Measurements from ENCODE around the gene RORB. TPM values are rescaled to one million over a fixed set of nuclear protein-coding genes. Genes with fewer than 3 reads are reported as not detected.
A peak's percentile ranks its signal among the peaks of the same experiment; 100 is the strongest.

The RORB gene
- total RNA-seq, 1 experiment from 2014 or later = 0.08 TPM

- no TSS peak for BruUV-seq (replicated peaks)
- H3K36me3 ChIP-seq (ENCODE audit: control insufficient read depth, insufficient read depth, low read length) = no peaks in the 10 kb centered on the region; the same call in 1 of the 2 replicates
- no peak overlapping the region for H3K27ac ChIP-seq (ENCODE audit: low read length)
- intact Hi-C loops (cut with micrococcal nuclease; ENCODE audit: unreplicated experiment) = loop anchor here (1.0 kb wide), 1 partner anchor 46 kb away; no protein-coding TSS in a partner anchor
- in situ Hi-C loops (cut with HindIII; ENCODE audit: low pct_unique_long_range_greater_than_20kb, low sequenced_read_pairs) = no loop called here
- ATAC-seq (no peak), DNase-seq (ENCODE audit: low read depth, low spot score) (no peak)
- H3K4me3 ChIP-seq (ENCODE audit: low read depth in 2 of 2, low read length in 2 of 2) = peak overlapping the region; percentile 32 to 68
- ChIA-PET POLR2A (no interaction called here), CTCF (no interaction called here)
- H3K9me3 ChIP-seq (ENCODE audit: control insufficient read depth, insufficient read depth, low read depth, low read length) = no peaks in the 10 kb centered on the region
- H3K27me3 ChIP-seq (ENCODE audit: control insufficient read depth, insufficient read depth, low read length) = peaks cover 5% of the 10 kb centered on the region; the same call in 1 of the 2 replicates
- no peaks in the 10 kb centered on the region; the same call in 1 of the 2 replicates for H3K4me1 ChIP-seq (ENCODE audit: control insufficient read depth, insufficient read depth, low read length)
- TF ChIP-seq TCF7L2 (IDR thresholded peaks at IDR 0.05; ENCODE audit: low read depth, low read length) = no peak
- TF ChIP-seq REST (IDR thresholded peaks at IDR 0.05; ENCODE audit: insufficient read depth in 1 of 2, low read depth in 2 of 2, low read length in 1 of 2) = no peak
- TF ChIP-seq POLR2AphosphoS5 (IDR thresholded peaks at IDR 0.05; ENCODE audit: low read depth, low read length) = no peak
- TF ChIP-seq CTCF (IDR thresholded peaks at IDR 0.05) = no peak
Observed at GRCh38 chr9:74498621-74499095, 1.5 kb downstream of the RORB start.

- ChIA-PET POLR2A (no interaction called here), CTCF (no interaction called here)
- BruUV-seq (replicated peaks) = no TSS peak
- H3K27ac ChIP-seq (ENCODE audit: low read length) = no peak overlapping the region
- DNase-seq (ENCODE audit: low read depth, low spot score) (no peak), ATAC-seq (no peak)
- no peaks in the 10 kb centered on the region for H3K9me3 ChIP-seq (ENCODE audit: control insufficient read depth, insufficient read depth, low read depth, low read length)
- no peak overlapping the region; a peak in 1 of 4 replicates for H3K4me3 ChIP-seq (ENCODE audit: low read depth in 2 of 2, low read length in 2 of 2)
- TF ChIP-seq TCF7L2 (IDR thresholded peaks at IDR 0.05; ENCODE audit: low read depth, low read length) = no peak
- no peak for TF ChIP-seq REST (IDR thresholded peaks at IDR 0.05; ENCODE audit: insufficient read depth in 1 of 2, low read depth in 2 of 2, low read length in 1 of 2)
- TF ChIP-seq POLR2AphosphoS5 (IDR thresholded peaks at IDR 0.05; ENCODE audit: low read depth, low read length) = no peak
- TF ChIP-seq SIN3A (IDR thresholded peaks at IDR 0.05; ENCODE audit: borderline replicate concordance, insufficient read depth, low read depth, low read length) = no peak
- no peak for TF ChIP-seq CTCF (IDR thresholded peaks at IDR 0.05)
- intact Hi-C loops (cut with micrococcal nuclease; ENCODE audit: unreplicated experiment) (no loop called here), in situ Hi-C loops (cut with HindIII; ENCODE audit: low pct_unique_long_range_greater_than_20kb, low sequenced_read_pairs) (no loop called here)
- no peaks in the 10 kb centered on the region; the same call in 1 of the 2 replicates for H3K4me1 ChIP-seq (ENCODE audit: control insufficient read depth, insufficient read depth, low read length)
- H3K27me3 ChIP-seq (ENCODE audit: control insufficient read depth, insufficient read depth, low read length) = peaks cover 5% of the 10 kb centered on the region; the same call in 1 of the 2 replicates
- H3K36me3 ChIP-seq (ENCODE audit: control insufficient read depth, insufficient read depth, low read length) = no peaks in the 10 kb centered on the region; the same call in 1 of the 2 replicates
Observed at GRCh38 chr9:74499111-74499601, 2.0 kb downstream of the RORB start.

All from Panc1 (cell line).